ENCODE data around the gene MYO15B. TPM values are rescaled to one million over a fixed set of nuclear protein-coding genes. Genes with fewer than 3 reads are reported as not detected.

MYO15B gene
- total and polyA plus RNA-seq, 2 donors (not counting 3 experiments of a cell fraction or from before 2014, with no cell fraction given), result 10.2 to 87.8 TPM

DNA sequence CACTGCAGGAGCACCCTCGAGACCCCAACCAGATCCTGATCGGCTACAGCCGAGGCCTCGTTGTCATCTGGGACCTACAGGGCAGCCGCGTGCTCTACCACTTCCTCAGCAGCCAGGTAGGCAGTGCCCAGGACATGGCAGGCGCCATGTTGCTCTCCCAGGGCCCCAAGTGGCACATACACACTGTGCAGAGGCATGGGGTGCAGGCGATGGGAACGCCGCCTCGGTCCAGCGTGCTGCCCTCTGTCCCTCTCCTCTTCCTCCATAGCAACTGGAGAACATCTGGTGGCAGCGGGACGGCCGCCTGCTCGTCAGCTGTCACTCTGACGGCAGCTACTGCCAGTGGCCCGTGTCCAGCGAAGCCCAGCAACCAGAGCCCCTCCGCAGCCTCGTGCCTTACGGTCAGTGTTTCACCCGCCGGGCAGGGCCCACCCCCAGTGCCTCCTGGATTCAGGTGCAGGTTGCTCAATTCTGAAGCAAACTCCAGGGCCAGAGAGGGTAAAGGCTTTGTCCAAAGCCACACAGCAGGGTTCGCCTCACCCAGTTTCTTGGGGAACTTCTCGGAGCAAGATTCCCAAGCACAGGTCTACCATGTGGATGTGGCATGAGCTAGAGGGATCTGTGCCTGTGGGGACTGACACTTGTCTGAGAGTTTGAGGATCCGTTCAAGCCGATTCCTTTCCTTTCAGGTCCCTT, 24.4 kb upstream of the MYO15B start:
- Histone ChIP-seq H4K20me1 (replicated peaks; ENCODE audit: control insufficient read depth, extremely low read depth, insufficient read depth, low read length) (no peaks in the 10 kb centered on the region), H3K4me3 (replicated peaks in 1 of 3; ENCODE audit: insufficient read depth in 1 of 3, low read depth in 1 of 3, low read length in 3 of 3) (no peak overlapping the region), H3K4me2 (ENCODE audit: insufficient read depth, low read length) (no peak overlapping the region), H3K9me3 (replicated peaks; ENCODE audit: control insufficient read depth, insufficient read depth, low read length) (no peaks in the 10 kb centered on the region), H3K27ac (ENCODE audit: insufficient read depth, low read depth, low read length) (no peak overlapping the region), H2AFZ (ENCODE audit: low read depth, low read length) (no peak overlapping the region), H3K4me1 (ENCODE audit: control insufficient read depth, extremely low read depth, insufficient read depth, low read length) (no peaks in the 10 kb centered on the region), H3K9ac (replicated peaks; ENCODE audit: extremely low read depth, insufficient read depth, low read length) (no peak overlapping the region), H3K9me1 (replicated peaks; ENCODE audit: control insufficient read depth, extremely low read depth, insufficient read depth, low read length) (no peaks in the 10 kb centered on the region), H3K36me3 (ENCODE audit: control insufficient read depth in 2 of 2, extremely low read depth in 1 of 2, insufficient read depth in 2 of 2, low read length in 2 of 2) (no peaks in the 10 kb centered on the region), H3K27me3 (ENCODE audit: control insufficient read depth in 2 of 2, insufficient read depth in 2 of 2, low read length in 2 of 2) (no peaks in the 10 kb centered on the region), H3K79me2 (ENCODE audit: control insufficient read depth, insufficient read depth, low read length) (no peaks in the 10 kb centered on the region)
- dilution Hi-C loops (cut with MboI; ENCODE audit: extremely low pct_ligation_motif_present, low sequenced_read_pairs), result no loop called here
- BruUV-seq (replicated peaks), result no TSS peak
- TF ChIP-seq POLR2A (IDR thresholded peaks at IDR 0.05; ENCODE audit: low read depth, low read length) (no peak), MYC (IDR thresholded peaks at IDR 0.05; ENCODE audit: low read depth, low read length) (no peak), FOS (IDR thresholded peaks at IDR 0.05; ENCODE audit: borderline replicate concordance, insufficient read depth, low read length) (no peak), POLR2AphosphoS5 (IDR thresholded peaks at IDR 0.05; ENCODE audit: insufficient read depth, low read depth, low read length) (no peak)
- TF ChIP-seq, protein P1, sequence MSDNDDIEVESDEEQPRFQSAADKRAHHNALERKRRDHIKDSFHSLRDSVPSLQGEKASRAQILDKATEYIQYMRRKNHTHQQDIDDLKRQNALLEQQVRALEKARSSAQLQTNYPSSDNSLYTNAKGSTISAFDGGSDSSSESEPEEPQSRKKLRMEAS (IDR thresholded peaks at IDR 0.05; ENCODE audit: insufficient read depth, insufficient read length), result no peak
- TF ChIP-seq, protein P2, sequence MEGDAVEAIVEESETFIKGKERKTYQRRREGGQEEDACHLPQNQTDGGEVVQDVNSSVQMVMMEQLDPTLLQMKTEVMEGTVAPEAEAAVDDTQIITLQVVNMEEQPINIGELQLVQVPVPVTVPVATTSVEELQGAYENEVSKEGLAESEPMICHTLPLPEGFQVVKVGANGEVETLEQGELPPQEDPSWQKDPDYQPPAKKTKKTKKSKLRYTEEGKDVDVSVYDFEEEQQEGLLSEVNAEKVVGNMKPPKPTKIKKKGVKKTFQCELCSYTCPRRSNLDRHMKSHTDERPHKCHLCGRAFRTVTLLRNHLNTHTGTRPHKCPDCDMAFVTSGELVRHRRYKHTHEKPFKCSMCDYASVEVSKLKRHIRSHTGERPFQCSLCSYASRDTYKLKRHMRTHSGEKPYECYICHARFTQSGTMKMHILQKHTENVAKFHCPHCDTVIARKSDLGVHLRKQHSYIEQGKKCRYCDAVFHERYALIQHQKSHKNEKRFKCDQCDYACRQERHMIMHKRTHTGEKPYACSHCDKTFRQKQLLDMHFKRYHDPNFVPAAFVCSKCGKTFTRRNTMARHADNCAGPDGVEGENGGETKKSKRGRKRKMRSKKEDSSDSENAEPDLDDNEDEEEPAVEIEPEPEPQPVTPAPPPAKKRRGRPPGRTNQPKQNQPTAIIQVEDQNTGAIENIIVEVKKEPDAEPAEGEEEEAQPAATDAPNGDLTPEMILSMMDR (IDR thresholded peaks at IDR 0.05; ENCODE audit: extremely low read depth in 1 of 2, insufficient read depth in 1 of 2, low read depth in 1 of 2, low read length in 2 of 2), result no peak
- ChIA-PET POLR2A (no interaction called here), CTCF (no interaction called here)
- FAIRE-seq (no peak), DNase-seq (ENCODE audit: low read depth, low spot score) (no peak)
- intact Hi-C loops (cut with micrococcal nuclease), result no loop called here
